GM20000 (cell line): Measurements from ENCODE around the gene CTNNBL1.

Experiments used
- DNase-seq: peaks from one replicate; pipeline ENCODE4 v3.0.0; 2012; ENCODE audit warnings: low spot score
- TF ChIP-seq, protein P1 (sequence below): IDR thresholded peaks from 2 replicates; pipeline ENCODE4 v1.5.1; 2012; ENCODE audit warnings: mild to moderate bottlenecking, control low read depth; ENCODE audit errors: extremely low read depth, missing control alignments

Gene CTNNBL1

DNA sequence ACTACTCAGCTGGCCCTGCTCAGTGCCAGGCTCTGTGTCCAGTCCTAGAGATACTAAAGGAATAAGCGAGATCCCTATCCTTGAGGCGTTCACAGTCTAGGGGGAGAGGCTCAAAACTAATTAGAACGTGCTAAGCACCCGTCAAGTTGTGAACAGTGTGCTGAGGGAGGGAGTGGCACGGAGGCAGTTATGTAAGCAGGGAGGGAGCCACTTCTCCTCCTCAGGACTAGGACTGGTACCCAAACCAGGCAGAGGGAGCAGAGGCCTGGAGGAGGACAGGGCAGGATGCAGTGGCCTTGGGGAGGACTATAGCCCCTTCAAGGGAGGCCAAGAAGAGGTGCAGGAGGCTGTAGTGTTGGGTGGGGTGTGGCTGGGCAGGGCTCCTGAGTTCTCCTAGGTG is 169.5 kb downstream of the CTNNBL1 start:
- TF ChIP-seq, protein P1, sequence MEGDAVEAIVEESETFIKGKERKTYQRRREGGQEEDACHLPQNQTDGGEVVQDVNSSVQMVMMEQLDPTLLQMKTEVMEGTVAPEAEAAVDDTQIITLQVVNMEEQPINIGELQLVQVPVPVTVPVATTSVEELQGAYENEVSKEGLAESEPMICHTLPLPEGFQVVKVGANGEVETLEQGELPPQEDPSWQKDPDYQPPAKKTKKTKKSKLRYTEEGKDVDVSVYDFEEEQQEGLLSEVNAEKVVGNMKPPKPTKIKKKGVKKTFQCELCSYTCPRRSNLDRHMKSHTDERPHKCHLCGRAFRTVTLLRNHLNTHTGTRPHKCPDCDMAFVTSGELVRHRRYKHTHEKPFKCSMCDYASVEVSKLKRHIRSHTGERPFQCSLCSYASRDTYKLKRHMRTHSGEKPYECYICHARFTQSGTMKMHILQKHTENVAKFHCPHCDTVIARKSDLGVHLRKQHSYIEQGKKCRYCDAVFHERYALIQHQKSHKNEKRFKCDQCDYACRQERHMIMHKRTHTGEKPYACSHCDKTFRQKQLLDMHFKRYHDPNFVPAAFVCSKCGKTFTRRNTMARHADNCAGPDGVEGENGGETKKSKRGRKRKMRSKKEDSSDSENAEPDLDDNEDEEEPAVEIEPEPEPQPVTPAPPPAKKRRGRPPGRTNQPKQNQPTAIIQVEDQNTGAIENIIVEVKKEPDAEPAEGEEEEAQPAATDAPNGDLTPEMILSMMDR: no peak
- DNase-seq: no peak

- TF ChIP-seq, protein P1: no peak
- no peak for DNase-seq
Measured at GRCh38 chr20:37864298-37864697, 170.5 kb downstream of the CTNNBL1 start.

DNA sequence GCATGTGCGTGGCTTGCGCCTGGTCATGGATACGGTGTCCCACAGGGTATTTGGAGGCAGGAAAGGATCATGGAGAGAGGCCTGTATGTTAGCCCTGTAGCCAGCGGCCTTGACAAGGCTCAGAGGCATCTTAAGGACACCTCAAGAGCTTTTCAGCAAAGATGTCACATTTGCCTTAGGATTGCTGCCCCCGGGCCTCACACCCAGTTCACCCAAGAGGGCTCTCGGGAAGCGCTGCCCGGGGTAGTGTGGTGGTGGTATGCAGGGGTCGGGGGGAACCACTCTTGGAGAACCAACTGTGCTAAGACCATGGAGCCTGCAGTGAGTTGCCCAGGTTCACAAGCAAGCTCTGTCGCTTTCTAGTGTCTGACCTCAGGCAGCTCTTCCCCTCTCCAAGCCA is 172.2 kb downstream of the CTNNBL1 start:
- TF ChIP-seq, protein P1: no peak
- no peak for DNase-seq

GRCh38 chr20:37867289-37868195 is 173.7 kb downstream of the CTNNBL1 start:
- no peak for DNase-seq
- TF ChIP-seq, protein P1: no peak

DNA sequence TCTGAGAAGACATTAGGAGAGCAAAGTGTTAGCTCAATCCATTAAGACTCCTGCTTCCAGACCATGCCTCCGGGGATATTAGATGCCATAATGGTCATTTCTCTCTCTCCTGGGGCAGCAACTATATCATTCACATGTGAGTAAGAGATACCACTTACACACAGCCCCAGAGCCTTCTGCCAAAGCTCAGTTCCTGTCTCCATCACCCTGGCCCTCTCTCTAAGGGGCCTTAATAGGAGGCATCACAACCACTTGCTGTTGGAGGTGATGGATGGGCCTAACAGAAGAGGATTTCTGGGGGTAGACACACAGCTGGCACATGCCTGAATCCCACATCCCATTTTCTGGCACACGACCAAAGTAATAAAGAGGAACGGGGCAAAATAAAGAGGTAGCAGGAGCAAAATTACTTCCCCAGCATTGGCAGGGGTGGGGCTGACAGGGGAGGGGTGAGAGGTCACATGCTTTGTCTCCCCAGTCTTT is 175.1 kb downstream of the CTNNBL1 start:
- DNase-seq: no peak
- TF ChIP-seq, protein P1: no peak

- no peak for DNase-seq
- TF ChIP-seq, protein P1: no peak
Measured at GRCh38 chr20:37869334-37869861, 175.6 kb downstream of the CTNNBL1 start.

GRCh38 chr20:37870294-37870693 is 176.5 kb downstream of the CTNNBL1 start:
- DNase-seq: no peak
- TF ChIP-seq, protein P1: no peak
